Effector memory CD4-positive, alpha-beta T cell (primary cell): Measurements from ENCODE around the gene NPAS3.

ENCODE experiments used
- DNase-seq, 3 donors: peaks; one replicate each; pipeline ENCODE4 v3.0.0-alpha.2; 2020
- H3K27ac ChIP-seq: 2 replicates; pipeline ENCODE4 v1.7.0; 2013; ENCODE audit warnings: mild to moderate bottlenecking, low read length, moderate library complexity; ENCODE audit not compliant: insufficient read depth, poor library complexity, severe bottlenecking
- H3K27me3 ChIP-seq: replicated peaks from 2 replicates; pipeline ENCODE4 v1.7.0; 2013; ENCODE audit warnings: mild to moderate bottlenecking, low read length; ENCODE audit not compliant: insufficient read depth, control insufficient read depth, poor library complexity, severe bottlenecking
- H3K36me3 ChIP-seq: 2 replicates; pipeline ENCODE4 v1.7.0; 2013; ENCODE audit warnings: mild to moderate bottlenecking, low read length, moderate library complexity; ENCODE audit not compliant: control insufficient read depth, insufficient read depth
- H3K4me1 ChIP-seq: 2 replicates; pipeline ENCODE4 v1.7.0; 2013; ENCODE audit warnings: low read length, mild to moderate bottlenecking; ENCODE audit not compliant: control insufficient read depth, insufficient read depth, poor library complexity, severe bottlenecking
- H3K4me3 ChIP-seq: 2 replicates; pipeline ENCODE4 v1.7.0; 2013; ENCODE audit warnings: low read length, low read depth, mild to moderate bottlenecking; ENCODE audit not compliant: insufficient read depth, poor library complexity, severe bottlenecking
- H3K9me3 ChIP-seq: 2 replicates; pipeline ENCODE4 v1.7.0; 2013; ENCODE audit warnings: mild to moderate bottlenecking, low read length, moderate library complexity; ENCODE audit not compliant: control insufficient read depth

Gene NPAS3

DNA sequence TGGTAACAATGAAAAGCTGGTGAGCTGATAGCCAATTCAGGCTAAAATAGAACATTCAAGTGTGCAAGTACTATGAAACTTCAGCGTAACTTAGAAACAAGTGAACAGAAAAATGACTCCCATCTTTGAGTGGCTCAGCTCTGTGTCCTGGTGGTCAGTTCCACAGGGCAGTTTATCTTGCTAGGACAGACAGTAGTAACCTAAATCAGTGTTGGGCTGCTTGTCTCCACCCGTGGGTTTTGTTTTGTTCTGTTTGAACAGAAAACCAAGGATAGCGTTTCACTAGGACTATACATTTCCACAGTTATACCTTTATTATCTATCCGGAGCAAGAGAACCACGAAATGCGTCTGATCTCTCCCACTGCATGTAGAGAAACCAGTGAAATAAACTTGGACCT lies 544.4 kb downstream of the NPAS3 start:
- H3K27ac ChIP-seq: no peak overlapping the region
- no peaks in the 10 kb centered on the region for H3K4me1 ChIP-seq
- DNase-seq: no peak

GRCh38 chr14:33483541-33483940 lies 544.9 kb downstream of the NPAS3 start:
- Histone ChIP-seq H3K36me3 (no peaks in the 10 kb centered on the region), H3K27ac (no peak overlapping the region), H3K4me1 (no peaks in the 10 kb centered on the region), H3K9me3 (no peaks in the 10 kb centered on the region), H3K27me3 (no peaks in the 10 kb centered on the region), H3K4me3 (no peak overlapping the region)
- no peak for DNase-seq

More for the DNA sequence above, 544.4 kb downstream of the NPAS3 start:
- H3K4me3 ChIP-seq: no peak overlapping the region
- no peaks in the 10 kb centered on the region for H3K27me3 ChIP-seq
- H3K36me3 ChIP-seq: no peaks in the 10 kb centered on the region
- no peaks in the 10 kb centered on the region for H3K9me3 ChIP-seq

DNA sequence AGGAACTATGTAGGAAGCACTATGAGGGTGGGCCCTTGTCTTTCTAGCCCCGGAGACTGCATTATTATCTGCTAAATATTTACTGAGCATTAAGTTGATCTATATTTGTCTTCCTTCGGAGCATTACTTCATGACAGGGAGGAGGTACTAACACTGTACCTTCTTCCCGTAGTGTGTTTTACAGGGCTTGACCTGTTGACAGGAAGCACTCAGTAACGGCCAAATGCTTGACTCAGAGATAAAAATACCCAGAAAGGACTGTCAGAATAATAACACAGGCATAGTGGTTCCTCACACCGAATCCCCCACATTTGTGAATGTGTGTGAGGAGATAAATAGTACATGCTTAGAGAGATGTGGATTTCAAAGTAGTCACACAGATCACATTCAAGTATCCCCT lies 545.6 kb downstream of the NPAS3 start:
- Histone ChIP-seq H3K4me3 (no peak overlapping the region), H3K9me3 (no peaks in the 10 kb centered on the region), H3K36me3 (no peaks in the 10 kb centered on the region), H3K27ac (no peak overlapping the region), H3K27me3 (no peaks in the 10 kb centered on the region), H3K4me1 (no peaks in the 10 kb centered on the region)
- no peak for DNase-seq

DNA sequence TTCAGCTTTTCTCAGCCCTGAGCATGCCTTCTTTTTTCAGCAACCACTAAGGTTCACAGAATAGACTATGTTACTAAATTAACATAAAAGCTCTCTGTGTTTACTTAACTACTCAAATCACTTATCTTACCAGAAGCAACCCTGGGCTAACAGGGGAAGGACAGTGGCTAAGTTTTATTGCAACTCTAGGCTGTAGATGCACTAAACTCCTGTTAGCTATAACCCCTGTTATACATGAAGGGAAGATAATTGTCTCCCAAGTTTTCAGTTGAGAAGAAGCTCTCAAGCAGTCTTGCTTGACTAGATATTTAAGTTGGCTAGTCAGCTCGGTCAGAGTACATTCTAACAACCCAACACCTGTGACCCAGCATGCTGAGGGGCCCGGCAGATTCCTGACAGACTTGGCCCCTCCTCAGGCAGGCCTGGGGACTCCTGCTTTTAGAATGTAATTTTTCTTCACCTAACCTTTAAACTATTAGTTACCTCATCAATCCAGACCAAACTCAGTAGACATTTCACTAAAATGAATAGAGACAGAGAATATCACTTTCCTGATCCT lies 547.7 kb downstream of the NPAS3 start:
- Histone ChIP-seq H3K9me3 (no peaks in the 10 kb centered on the region), H3K36me3 (no peaks in the 10 kb centered on the region), H3K27ac (no peak overlapping the region), H3K27me3 (no peaks in the 10 kb centered on the region), H3K4me3 (no peak overlapping the region), H3K4me1 (no peaks in the 10 kb centered on the region)
- DNase-seq: no peak

DNA sequence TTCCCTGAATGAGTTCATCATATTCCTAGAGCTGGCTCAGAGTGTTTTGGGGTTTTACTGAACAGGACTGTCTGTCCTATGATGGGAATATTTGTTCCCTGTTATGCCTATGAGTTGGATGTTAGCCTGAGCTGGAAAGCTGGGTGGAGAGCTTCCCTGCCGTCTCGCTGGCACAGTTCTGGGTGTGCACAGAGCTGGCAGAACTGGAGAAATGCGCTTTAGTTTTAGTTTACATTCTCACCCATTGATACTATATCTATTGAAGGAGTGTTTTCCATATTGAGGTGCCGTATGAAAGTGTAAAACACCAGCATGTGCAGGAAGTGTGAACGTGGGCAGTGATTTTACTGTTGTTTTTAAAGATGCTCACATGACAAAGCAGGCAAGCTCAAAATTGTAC lies 549.9 kb downstream of the NPAS3 start:
- no peak overlapping the region for H3K4me3 ChIP-seq
- no peaks in the 10 kb centered on the region for H3K36me3 ChIP-seq
- no peak overlapping the region for H3K27ac ChIP-seq
- no peaks in the 10 kb centered on the region for H3K9me3 ChIP-seq
- H3K27me3 ChIP-seq: no peaks in the 10 kb centered on the region
- H3K4me1 ChIP-seq: no peaks in the 10 kb centered on the region
- no peak for DNase-seq

GRCh38 chr14:33490555-33490954 lies 551.9 kb downstream of the NPAS3 start:
- no peaks in the 10 kb centered on the region for H3K4me1 ChIP-seq
- H3K36me3 ChIP-seq: no peaks in the 10 kb centered on the region
- no peak overlapping the region for H3K27ac ChIP-seq
- H3K9me3 ChIP-seq: no peaks in the 10 kb centered on the region
- no peak for DNase-seq
- H3K27me3 ChIP-seq: no peaks in the 10 kb centered on the region
- H3K4me3 ChIP-seq: no peak overlapping the region

GRCh38 chr14:33491112-33491511 lies 552.4 kb downstream of the NPAS3 start:
- DNase-seq: no peak
- Histone ChIP-seq H3K27ac (no peak overlapping the region), H3K4me3 (no peak overlapping the region), H3K27me3 (no peaks in the 10 kb centered on the region), H3K4me1 (no peaks in the 10 kb centered on the region), H3K9me3 (no peaks in the 10 kb centered on the region), H3K36me3 (no peaks in the 10 kb centered on the region)

GRCh38 chr14:33492491-33492890 lies 553.8 kb downstream of the NPAS3 start:
- Histone ChIP-seq H3K9me3 (no peaks in the 10 kb centered on the region), H3K27me3 (no peaks in the 10 kb centered on the region), H3K4me1 (no peaks in the 10 kb centered on the region), H3K4me3 (no peak overlapping the region), H3K27ac (no peak overlapping the region), H3K36me3 (no peaks in the 10 kb centered on the region)
- no peak for DNase-seq

GRCh38 chr14:33493266-33493665 lies 554.6 kb downstream of the NPAS3 start:
- H3K27me3 ChIP-seq: no peaks in the 10 kb centered on the region
- no peak overlapping the region for H3K4me3 ChIP-seq
- DNase-seq: no peak
- H3K27ac ChIP-seq: no peak overlapping the region
- no peaks in the 10 kb centered on the region for H3K9me3 ChIP-seq
- no peaks in the 10 kb centered on the region for H3K36me3 ChIP-seq
- H3K4me1 ChIP-seq: no peaks in the 10 kb centered on the region

DNA sequence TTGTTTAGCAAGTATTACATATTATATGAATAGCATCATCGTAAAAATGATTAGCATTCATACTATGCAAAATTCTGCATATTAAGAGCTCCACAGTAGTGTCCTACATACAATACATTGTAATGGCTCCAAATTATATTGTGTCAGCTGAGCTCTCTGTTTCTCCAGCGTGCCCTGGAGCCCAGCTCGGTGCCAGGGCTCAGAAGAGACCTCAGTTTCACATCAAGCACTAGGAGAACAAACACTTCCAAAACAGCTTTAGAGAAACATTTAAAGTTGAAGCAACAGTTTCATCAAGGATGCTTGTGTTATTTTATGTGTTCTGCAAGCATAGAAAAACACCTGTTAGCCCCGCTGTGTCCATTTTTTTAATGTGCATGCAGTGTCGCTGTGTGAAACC lies 555.3 kb downstream of the NPAS3 start:
- no peaks in the 10 kb centered on the region for H3K9me3 ChIP-seq
- H3K4me1 ChIP-seq: no peaks in the 10 kb centered on the region

DNA sequence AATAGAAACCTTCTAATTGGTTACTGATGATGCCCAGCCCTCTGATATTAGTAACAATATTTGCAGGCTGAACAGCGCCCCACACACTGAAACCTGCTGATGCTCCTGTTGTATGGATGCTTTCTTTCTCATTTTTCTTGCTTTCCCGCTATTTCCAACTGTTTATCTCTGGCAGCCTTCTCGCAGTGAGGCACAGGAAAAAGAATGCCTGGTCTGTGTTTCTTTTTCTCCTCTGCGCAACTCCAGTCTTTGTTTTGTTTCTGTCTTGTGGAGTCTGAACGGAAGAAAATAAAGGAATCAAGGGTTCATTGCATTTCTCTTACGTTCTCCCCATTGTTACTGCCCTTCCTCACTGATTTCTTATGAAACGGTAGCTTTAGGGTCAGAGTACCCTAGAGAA lies 561.0 kb downstream of the NPAS3 start:
- no peak overlapping the region for H3K4me3 ChIP-seq
- H3K9me3 ChIP-seq: no peaks in the 10 kb centered on the region

More for the DNA sequence above, 555.3 kb downstream of the NPAS3 start:
- Histone ChIP-seq H3K4me3 (no peak overlapping the region), H3K36me3 (no peaks in the 10 kb centered on the region), H3K27ac (no peak overlapping the region), H3K27me3 (no peaks in the 10 kb centered on the region)
- DNase-seq: no peak

More for the DNA sequence above, 561.0 kb downstream of the NPAS3 start:
- H3K4me1 ChIP-seq: no peaks in the 10 kb centered on the region
- no peaks in the 10 kb centered on the region for H3K27me3 ChIP-seq
- H3K27ac ChIP-seq: no peak overlapping the region
- DNase-seq: no peak
- no peaks in the 10 kb centered on the region for H3K36me3 ChIP-seq
